HepG2 (cell line): ENCODE measurements around the gene PPME1. TPM values are rescaled to one million over a fixed set of nuclear protein-coding genes. Genes with fewer than 3 reads are reported as not detected.

Experiments
- ATAC-seq: fragments of 200-7000 bp; cut with Tn5 transposase; 3 replicates; pipeline ENCODE4 v1.9.1; 2020; ENCODE audit warnings: mild to moderate bottlenecking, moderate library complexity
- BruUV-seq: library from RNA; stranded (reverse); fragments of 400-500 nt; replicated peaks from 2 replicates; lab custom pipeline; 2021; lab: Mats Ljungman, UMichigan
- CTCF ChIA-PET: fragments of 300-600 bp; formaldehyde crosslinking; extraction: SDS; loops from one replicate; lab custom pipeline; 2021; ENCODE audit warnings: low total read pairs, inconsistent platforms, low intra/inter-chr PET ratio; lab: Yijun Ruan, JAX
- POLR2A ChIA-PET: fragments of 350-600 bp; sonication (Branson Sonifier 250); formaldehyde crosslinking; loops from one replicate; lab custom pipeline; 2020; ENCODE audit warnings: antibody characterized with exemption, inconsistent platforms; lab: Yijun Ruan, JAX
- DNase-seq: peaks from one replicate; pipeline ENCODE4 v3.0.0-alpha.2; 2015; ENCODE audit warnings: low spot score
- FAIRE-seq: peaks from 3 replicates; lab custom pipeline; 2011; peaks lifted over from hg19 to GRCh38; lab: Jason Lieb, UNC
- H2AFZ ChIP-seq: one replicate; pipeline ENCODE4 v1.6.1; 2011; ENCODE audit warnings: low read length, inconsistent platforms
- H3K27ac ChIP-seq: fragments of 300-600 bp; 3 replicates; pipeline ENCODE4 v1.8.0; 2011; ENCODE audit warnings: mixed run types, mild to moderate bottlenecking, mixed read lengths, low read length, inconsistent platforms; ENCODE audit not compliant: insufficient read depth; ENCODE audit errors: extremely low read length
- H3K27me3 ChIP-seq, 2 experiments: fragments of 200-600 bp in 1 of 2; 2 replicates in 1 of 2; 3 replicates in 1 of 2; pipeline versions ENCODE4 v1.6.0 to v1.8.0; 2011; ENCODE audit warnings: low read length in 2 of 2, mild to moderate bottlenecking in 2 of 2, moderate library complexity in 2 of 2, inconsistent platforms in 1 of 2; ENCODE audit not compliant: insufficient read depth in 2 of 2, control insufficient read depth in 1 of 2
- H3K36me3 ChIP-seq, 2 experiments: fragments of 200-600 bp in 1 of 2; replicated peaks in 1 of 2; 2 replicates in 1 of 2; 3 replicates in 1 of 2; pipeline versions ENCODE4 v1.5.1 to v1.8.0; 2011; ENCODE audit warnings: low read length in 2 of 2, inconsistent platforms in 1 of 2; ENCODE audit not compliant: insufficient read depth in 2 of 2, control insufficient read depth in 1 of 2
- H3K4me1 ChIP-seq: 2 replicates; pipeline ENCODE4 v1.5.1; 2012; ENCODE audit warnings: low read length, inconsistent platforms; ENCODE audit not compliant: insufficient read depth
- H3K4me2 ChIP-seq: 2 replicates; pipeline ENCODE4 v1.6.0; 2011; ENCODE audit warnings: low read depth, low read length, inconsistent platforms
- H3K4me3 ChIP-seq, 3 experiments: fragments of 200-600 bp in 1 of 3; sonication (generic), shearing (Covaris generic) in 1 of 3; replicated peaks in 1 of 3; 2 replicates each; pipeline ENCODE4 v1.5.1; 2011 to 2016; ENCODE audit warnings: low read length in 3 of 3, inconsistent platforms in 2 of 3, low read depth in 2 of 3, mild to moderate bottlenecking in 2 of 3, control low read depth in 1 of 3, mixed read lengths in 1 of 3; ENCODE audit not compliant: insufficient read depth in 1 of 3
- H3K79me2 ChIP-seq: one replicate; pipeline ENCODE4 v1.6.1; 2011; ENCODE audit warnings: low read length, inconsistent platforms; ENCODE audit not compliant: insufficient read depth
- H3K9ac ChIP-seq: 2 replicates; pipeline ENCODE4 v1.6.0; 2011; ENCODE audit warnings: mild to moderate bottlenecking, low read depth, low read length, inconsistent platforms; ENCODE audit not compliant: insufficient read depth
- H3K9me3 ChIP-seq: 2 replicates; pipeline ENCODE4 v1.5.1; 2012; ENCODE audit warnings: mild to moderate bottlenecking, low read length
- H4K20me1 ChIP-seq: 2 replicates; pipeline ENCODE4 v1.6.0; 2011; ENCODE audit warnings: inconsistent platforms, mild to moderate bottlenecking, low read length, moderate library complexity; ENCODE audit not compliant: insufficient read depth
- E2F2 ChIP-seq: sonication (generic); formaldehyde crosslinking; IDR thresholded peaks from 2 replicates; pipeline ENCODE4 v1.4.0; 2020; ENCODE audit warnings: missing genetic modification reagents, borderline replicate concordance
- ONECUT2 ChIP-seq: sonication (generic); formaldehyde crosslinking; IDR thresholded peaks from 2 replicates; pipeline ENCODE4 v1.4.0; 2020; ENCODE audit warnings: missing genetic modification reagents
- REPIN1 ChIP-seq: sonication (generic); formaldehyde crosslinking; IDR thresholded peaks from 2 replicates; pipeline ENCODE4 v1.8.0; 2022; ENCODE audit warnings: missing genetic modification reagents, low read depth, mild to moderate bottlenecking, borderline replicate concordance
- SMAD1 ChIP-seq: sonication (generic); formaldehyde crosslinking; IDR thresholded peaks from 2 replicates; pipeline ENCODE4 v1.4.0; 2020; ENCODE audit warnings: missing genetic modification reagents, low read depth, mild to moderate bottlenecking, borderline replicate concordance
- ZNF160 ChIP-seq: sonication (generic); formaldehyde crosslinking; IDR thresholded peaks from 2 replicates; pipeline ENCODE4 v1.8.0; 2022; ENCODE audit warnings: mild to moderate bottlenecking, inconsistent platforms, missing genetic modification reagents
- ZNF180 ChIP-seq: sonication (generic); formaldehyde crosslinking; IDR thresholded peaks from 2 replicates; pipeline ENCODE4 v1.4.0; 2020; ENCODE audit warnings: low read depth, missing genetic modification reagents, borderline replicate concordance
- ZNF224 ChIP-seq: sonication (generic); formaldehyde crosslinking; IDR thresholded peaks from 2 replicates; pipeline ENCODE4 v1.5.0; 2020; ENCODE audit warnings: mild to moderate bottlenecking, missing genetic modification reagents
- ZNF891 ChIP-seq: sonication (generic); formaldehyde crosslinking; IDR thresholded peaks from 2 replicates; pipeline ENCODE4 v1.5.0; 2020; ENCODE audit warnings: mild to moderate bottlenecking, missing genetic modification reagents
- WGBS: methylation state at CpG from one replicate; pipeline ENCODE4 v1.1.6; 2017; ENCODE audit warnings: low lambda C conversion rate; 5-methylcytosine and 5-hydroxymethylcytosine counted together
- in situ Hi-C: cut with HindIII; loops from 2 replicates; pipeline ENCODE4 v1.10.0; 2017; ENCODE audit warnings: low pct_unique_long_range_greater_than_20kb; ENCODE audit not compliant: extremely low pct_ligation_motif_present
- intact Hi-C: fragments of 100-400 bp; cut with micrococcal nuclease; formaldehyde crosslinking; loops from one replicate; pipeline ENCODE4 v1.10.0; 2022; ENCODE audit not compliant: unreplicated experiment
- polyA plus RNA-seq, 8 experiments: library from polyadenylated mRNA; depleted of rRNA in 3 of 8; stranded (reverse) in 7 of 8; unstranded in 1 of 8; fragments of >200 nt; fragmentation: Illumina TruSeq in 4 of 8; extraction: Trizol in 4 of 8; gene quantifications; 2 replicates each; pipeline versions ENCODE4 v1.2.1 to v1.2.3, GENCODE V29; 2011 to 2016; ENCODE audit warnings: low read depth in 4 of 8, missing spikeins in 1 of 8, mixed read lengths in 1 of 8; ENCODE audit not compliant: insufficient read depth in 1 of 8
- total RNA-seq, 5 experiments: library from RNA; depleted of rRNA; stranded (reverse); fragments of >200 nt; fragmentation: Illumina TruSeq; extraction: Trizol; gene quantifications; 2 replicates each; pipeline ENCODE4 v1.2.3, GENCODE V29; 2016; ENCODE audit warnings: low read depth in 1 of 5
- TF ChIP-seq, protein P1 (sequence below): sonication (generic); formaldehyde crosslinking; IDR thresholded peaks from 2 replicates; pipeline ENCODE4 v1.4.0; 2020; ENCODE audit warnings: mild to moderate bottlenecking, missing genetic modification reagents
- TF ChIP-seq, protein P2 (sequence below): sonication (generic); formaldehyde crosslinking; IDR thresholded peaks from 2 replicates; pipeline ENCODE4 v1.4.0; 2020; ENCODE audit warnings: mild to moderate bottlenecking, missing genetic modification reagents
- TF ChIP-seq, protein P3 (sequence below): sonication (generic); formaldehyde crosslinking; IDR thresholded peaks from 2 replicates; pipeline ENCODE4 v1.4.0; 2020; ENCODE audit warnings: missing genetic modification reagents, mild to moderate bottlenecking, borderline replicate concordance

The PPME1 gene
- total and polyA plus RNA-seq, 2 of the 13 experiments (the other 11 are each of a cell fraction or from before 2014, with no cell fraction given) = 31.3 to 56.0 TPM

DNA sequence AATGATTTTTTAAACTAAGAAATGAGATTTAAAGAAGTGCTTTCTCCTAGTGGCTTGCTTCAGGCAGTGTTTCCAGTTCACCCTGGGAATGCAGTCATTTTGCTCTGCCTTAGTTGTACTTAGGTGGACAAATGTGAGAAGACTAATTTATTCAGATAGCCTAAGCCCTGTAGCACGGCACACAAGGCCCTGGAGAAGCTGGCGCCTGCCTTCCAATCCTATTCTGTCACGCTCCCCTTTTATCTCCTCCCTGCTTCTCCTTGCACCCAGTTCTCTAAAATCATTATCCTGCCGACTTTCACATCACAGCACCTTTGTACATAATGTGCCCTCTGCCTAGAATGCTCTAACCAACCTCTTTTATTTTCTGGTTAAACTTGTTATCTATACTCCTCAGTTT, 64.0 kb downstream of the PPME1 start (continued):
- TF ChIP-seq, protein P1, sequence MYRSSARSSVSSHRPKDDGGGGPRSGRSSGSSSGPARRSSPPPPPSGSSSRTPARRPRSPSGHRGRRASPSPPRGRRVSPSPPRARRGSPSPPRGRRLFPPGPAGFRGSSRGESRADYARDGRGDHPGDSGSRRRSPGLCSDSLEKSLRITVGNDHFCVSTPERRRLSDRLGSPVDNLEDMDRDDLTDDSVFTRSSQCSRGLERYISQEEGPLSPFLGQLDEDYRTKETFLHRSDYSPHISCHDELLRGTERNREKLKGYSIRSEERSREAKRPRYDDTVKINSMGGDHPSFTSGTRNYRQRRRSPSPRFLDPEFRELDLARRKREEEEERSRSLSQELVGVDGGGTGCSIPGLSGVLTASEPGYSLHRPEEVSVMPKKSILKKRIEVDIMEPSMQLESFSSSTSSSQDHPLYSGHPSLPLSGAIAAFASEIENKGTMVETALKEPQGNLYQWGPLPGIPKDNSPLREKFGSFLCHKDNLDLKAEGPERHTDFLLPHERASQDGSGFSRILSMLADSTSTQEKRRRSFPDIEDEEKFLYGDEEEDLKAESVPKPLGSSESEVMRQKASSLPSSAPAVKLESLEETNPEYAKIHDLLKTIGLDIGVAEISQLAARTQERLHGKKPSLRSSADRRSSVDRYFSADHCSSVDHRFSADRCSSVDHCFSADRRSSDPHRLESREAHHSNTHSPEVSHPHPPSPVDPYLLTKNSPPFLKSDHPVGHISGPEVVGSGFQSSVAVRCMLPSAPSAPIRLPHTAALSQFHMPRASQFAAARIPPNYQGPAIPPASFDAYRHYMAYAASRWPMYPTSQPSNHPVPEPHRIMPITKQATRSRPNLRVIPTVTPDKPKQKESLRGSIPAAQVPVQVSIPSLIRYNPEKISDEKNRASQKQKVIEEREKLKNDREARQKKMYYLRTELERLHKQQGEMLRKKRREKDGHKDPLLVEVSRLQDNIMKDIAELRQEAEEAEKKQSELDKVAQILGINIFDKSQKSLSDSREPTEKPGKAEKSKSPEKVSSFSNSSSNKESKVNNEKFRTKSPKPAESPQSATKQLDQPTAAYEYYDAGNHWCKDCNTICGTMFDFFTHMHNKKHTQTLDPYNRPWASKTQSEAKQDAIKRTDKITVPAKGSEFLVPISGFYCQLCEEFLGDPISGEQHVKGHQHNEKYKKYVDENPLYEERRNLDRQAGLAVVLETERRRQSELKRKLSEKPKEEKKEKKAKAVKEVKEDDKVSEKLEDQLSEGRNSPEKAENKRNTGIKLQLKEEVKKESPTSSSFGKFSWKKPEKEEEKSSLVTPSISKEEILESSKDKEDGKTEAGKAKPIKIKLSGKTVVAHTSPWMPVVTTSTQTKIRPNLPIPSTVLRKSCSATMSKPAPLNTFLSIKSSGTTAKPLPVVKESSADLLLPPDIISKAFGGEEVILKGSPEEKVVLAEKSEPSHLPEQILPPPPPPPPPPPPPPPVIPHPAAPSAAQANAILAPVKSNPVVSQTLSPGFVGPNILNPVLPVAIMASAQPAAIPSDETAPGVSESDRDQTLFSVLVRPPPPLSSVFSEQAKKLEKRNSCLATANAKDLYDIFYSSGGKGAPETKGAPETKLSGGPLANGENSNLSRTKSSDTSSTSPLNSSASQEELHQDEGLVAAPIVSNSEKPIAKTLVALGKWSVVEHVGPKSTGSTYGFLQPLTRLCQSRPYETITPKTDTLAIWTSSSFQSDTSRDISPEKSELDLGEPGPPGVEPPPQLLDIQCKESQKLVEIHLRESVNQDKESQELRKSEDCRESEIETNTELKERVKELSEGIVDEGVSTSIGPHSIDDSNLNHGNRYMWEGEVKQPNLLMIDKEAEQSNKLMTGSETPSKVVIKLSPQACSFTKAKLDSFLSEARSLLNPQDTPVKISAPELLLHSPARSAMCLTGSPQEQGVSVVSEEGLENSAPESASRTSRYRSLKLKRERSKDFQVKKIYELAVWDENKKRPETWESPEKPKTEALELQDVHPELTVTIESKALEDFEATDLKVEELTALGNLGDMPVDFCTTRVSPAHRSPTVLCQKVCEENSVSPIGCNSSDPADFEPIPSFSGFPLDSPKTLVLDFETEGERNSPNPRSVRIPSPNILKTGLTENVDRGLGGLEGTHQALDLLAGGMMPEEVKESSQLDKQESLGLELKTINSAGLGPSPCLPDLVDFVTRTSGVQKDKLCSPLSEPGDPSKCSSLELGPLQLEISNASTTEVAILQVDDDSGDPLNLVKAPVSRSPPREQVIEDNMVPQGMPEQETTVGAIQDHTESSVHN (CRISPR knock-in tag) = no peak

DNA sequence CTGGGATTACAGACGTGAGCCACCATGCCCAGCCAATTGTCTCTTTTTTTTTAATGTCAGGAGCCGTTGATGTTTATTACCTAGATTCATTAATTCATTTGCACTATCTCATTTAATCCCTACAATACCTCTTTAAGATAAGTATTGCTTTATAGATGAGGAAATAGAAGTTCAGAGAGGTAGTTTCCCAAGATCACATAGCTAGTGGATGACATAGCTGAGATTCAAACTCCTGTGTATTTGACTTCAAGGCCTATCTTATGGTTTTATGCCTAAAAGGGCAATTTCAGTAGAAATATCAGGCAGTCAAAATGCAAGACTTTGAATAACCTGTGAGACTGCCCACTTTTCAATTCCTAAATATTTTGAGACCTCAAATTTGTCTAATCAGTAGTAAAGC, 66.5 kb downstream of the PPME1 start:
- 97% methylated on average over 2 of the region's 2 CpGs for WGBS
- Histone ChIP-seq H3K4me1 (no peaks in the 10 kb centered on the region), H3K4me3 (no peak overlapping the region), H3K36me3 (peaks cover 23 to 65% of the 10 kb centered on the region in 2 experiments), H4K20me1 (no peaks in the 10 kb centered on the region), H3K9me3 (no peaks in the 10 kb centered on the region), H2AFZ (no peak overlapping the region), H3K27ac (no peak overlapping the region), H3K4me2 (no peak overlapping the region), H3K27me3 (no peaks in the 10 kb centered on the region), H3K9ac (no peak overlapping the region), H3K79me2 (no peaks in the 10 kb centered on the region)
- POLR2A ChIA-PET = no interaction called here
- no peak for FAIRE-seq
- no TSS peak for BruUV-seq
- in situ Hi-C loops = no loop called here
- ATAC-seq = no peak
- no peak for DNase-seq
- intact Hi-C loops = no loop called here
- CTCF ChIA-PET = no interaction called here
- no peak for TF ChIP-seq E2F2 (CRISPR knock-in tag)
- TF ChIP-seq, protein P2, sequence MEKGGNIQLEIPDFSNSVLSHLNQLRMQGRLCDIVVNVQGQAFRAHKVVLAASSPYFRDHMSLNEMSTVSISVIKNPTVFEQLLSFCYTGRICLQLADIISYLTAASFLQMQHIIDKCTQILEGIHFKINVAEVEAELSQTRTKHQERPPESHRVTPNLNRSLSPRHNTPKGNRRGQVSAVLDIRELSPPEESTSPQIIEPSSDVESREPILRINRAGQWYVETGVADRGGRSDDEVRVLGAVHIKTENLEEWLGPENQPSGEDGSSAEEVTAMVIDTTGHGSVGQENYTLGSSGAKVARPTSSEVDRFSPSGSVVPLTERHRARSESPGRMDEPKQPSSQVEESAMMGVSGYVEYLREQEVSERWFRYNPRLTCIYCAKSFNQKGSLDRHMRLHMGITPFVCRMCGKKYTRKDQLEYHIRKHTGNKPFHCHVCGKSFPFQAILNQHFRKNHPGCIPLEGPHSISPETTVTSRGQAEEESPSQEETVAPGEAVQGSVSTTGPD (CRISPR knock-in tag) = no peak
- TF ChIP-seq ONECUT2 (CRISPR knock-in tag) = no peak
- no peak for TF ChIP-seq ZNF160
- TF ChIP-seq ZNF891 (CRISPR knock-in tag) = no peak
- TF ChIP-seq ZNF224 = no peak
- no peak for TF ChIP-seq SMAD1 (CRISPR knock-in tag)
- no peak for TF ChIP-seq REPIN1 (CRISPR knock-in tag)
- TF ChIP-seq ZNF180 (CRISPR knock-in tag) = no peak
- TF ChIP-seq, protein P3, sequence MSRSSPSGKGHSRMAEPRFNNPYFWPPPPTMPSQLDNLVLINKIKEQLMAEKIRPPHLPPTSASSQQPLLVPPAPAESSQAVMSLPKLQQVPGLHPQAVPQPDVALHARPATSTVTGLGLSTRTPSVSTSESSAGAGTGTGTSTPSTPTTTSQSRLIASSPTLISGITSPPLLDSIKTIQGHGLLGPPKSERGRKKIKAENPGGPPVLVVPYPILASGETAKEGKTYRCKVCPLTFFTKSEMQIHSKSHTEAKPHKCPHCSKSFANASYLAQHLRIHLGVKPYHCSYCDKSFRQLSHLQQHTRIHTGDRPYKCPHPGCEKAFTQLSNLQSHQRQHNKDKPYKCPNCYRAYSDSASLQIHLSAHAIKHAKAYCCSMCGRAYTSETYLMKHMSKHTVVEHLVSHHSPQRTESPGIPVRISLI (CRISPR knock-in tag) = no peak
